ENCODE data around the gene EHD4.

The EHD4 gene

DNA sequence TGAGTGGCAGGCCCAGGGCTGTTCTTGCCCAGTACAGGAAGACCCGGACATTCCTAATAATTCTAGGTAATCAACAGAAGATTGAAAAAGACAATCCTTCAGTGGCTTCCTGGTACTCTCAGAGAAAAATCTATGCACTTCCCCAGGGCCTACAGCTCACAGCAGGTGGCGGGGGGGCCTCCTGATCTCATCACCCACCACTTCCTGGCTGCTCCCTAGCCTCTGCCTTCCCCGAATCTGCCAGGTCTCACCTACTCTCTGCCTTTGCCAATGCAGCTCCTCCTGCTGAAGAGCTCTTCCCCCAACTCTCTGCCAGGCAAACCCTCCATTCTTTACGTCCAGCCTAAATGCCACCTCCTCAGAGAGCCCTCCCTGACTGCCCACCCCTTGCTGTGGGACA lies 37.5 kb downstream of the EHD4 start:
- Histone ChIP-seq H3K4me3 (ENCODE audit: extremely low read depth, insufficient read depth, low read length, poor library complexity, severe bottlenecking) (no peak overlapping the region), H3K4me1 (ENCODE audit: control insufficient read depth, insufficient read depth, low read length, poor library complexity, severe bottlenecking) (peaks cover 34% of the 10 kb centered on the region), H3K27ac (ENCODE audit: low read depth, low read length, severe bottlenecking) (no peak overlapping the region), H3K9me3 (ENCODE audit: control insufficient read depth, low read length) (no peaks in the 10 kb centered on the region), H3K36me3 (ENCODE audit: control insufficient read depth, insufficient read depth, low read length) (peaks cover 27% of the 10 kb centered on the region)
- WGBS, 2 experiments (ENCODE audit: insufficient coverage in 2 of 2), result 71 to 79% methylated on average over 2 to 4 of the region's 4 CpGs

DNA sequence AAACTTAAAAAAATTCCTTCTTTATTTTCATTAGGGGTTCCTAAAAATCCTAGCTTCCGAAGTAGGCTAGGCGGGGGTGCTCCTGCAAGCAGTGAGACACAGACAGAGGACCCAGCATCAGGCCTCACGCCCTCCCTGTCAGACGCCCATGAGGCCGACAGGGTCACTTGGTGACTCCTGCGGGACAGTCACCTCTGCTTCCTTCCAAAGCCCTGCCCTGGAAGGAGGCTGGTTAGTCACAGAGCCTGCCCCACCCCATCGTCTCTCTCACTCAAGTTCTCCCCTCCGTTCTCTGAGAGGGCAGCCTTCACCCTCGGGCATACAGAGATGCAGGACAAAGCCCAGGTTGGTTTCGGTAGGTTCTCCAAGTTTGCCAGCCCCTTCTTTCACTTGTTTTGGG lies 38.6 kb downstream of the EHD4 start:
- Histone ChIP-seq H3K27ac (ENCODE audit: low read depth, low read length, severe bottlenecking) (no peak overlapping the region), H3K36me3 (ENCODE audit: control insufficient read depth, insufficient read depth, low read length) (peaks cover 22% of the 10 kb centered on the region), H3K4me1 (ENCODE audit: control insufficient read depth, insufficient read depth, low read length, poor library complexity, severe bottlenecking) (peaks cover 38% of the 10 kb centered on the region), H3K9me3 (ENCODE audit: control insufficient read depth, low read length) (no peaks in the 10 kb centered on the region), H3K4me3 (ENCODE audit: extremely low read depth, insufficient read depth, low read length, poor library complexity, severe bottlenecking) (no peak overlapping the region)
- WGBS, 2 experiments (ENCODE audit: insufficient coverage in 2 of 2), result 74 to 93% methylated on average over 4 to 6 of the region's 10 CpGs

DNA sequence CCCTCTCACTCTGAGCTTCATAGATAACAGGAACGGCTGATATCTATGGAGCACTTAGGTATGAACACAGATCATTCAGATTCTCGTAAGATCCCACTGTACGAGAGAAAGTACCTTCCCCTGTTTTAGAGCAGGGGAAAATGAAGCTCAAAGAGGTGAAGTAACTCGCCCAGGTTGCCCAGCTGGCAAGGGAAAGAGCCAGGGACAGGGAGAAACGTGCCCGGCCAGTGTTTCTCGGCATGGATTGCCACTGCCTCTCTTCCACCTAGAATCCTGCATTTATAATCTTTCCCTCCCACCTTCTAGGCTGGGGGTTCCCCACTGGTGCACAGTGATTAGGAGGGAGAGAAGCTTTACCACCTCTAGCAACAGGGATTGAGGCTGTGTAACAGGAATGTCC lies 39.0 kb downstream of the EHD4 start:
- peaks cover 22% of the 10 kb centered on the region for H3K36me3 ChIP-seq (ENCODE audit: control insufficient read depth, insufficient read depth, low read length)
- peaks cover 41% of the 10 kb centered on the region for H3K4me1 ChIP-seq (ENCODE audit: control insufficient read depth, insufficient read depth, low read length, poor library complexity, severe bottlenecking)
- 87 to 88% methylated on average over 4 to 5 of the region's 7 CpGs for WGBS, 2 experiments (ENCODE audit: insufficient coverage in 2 of 2)
- no peaks in the 10 kb centered on the region for H3K9me3 ChIP-seq (ENCODE audit: control insufficient read depth, low read length)
- H3K27ac ChIP-seq (ENCODE audit: low read depth, low read length, severe bottlenecking), result no peak overlapping the region
- H3K4me3 ChIP-seq (ENCODE audit: extremely low read depth, insufficient read depth, low read length, poor library complexity, severe bottlenecking), result no peak overlapping the region

DNA sequence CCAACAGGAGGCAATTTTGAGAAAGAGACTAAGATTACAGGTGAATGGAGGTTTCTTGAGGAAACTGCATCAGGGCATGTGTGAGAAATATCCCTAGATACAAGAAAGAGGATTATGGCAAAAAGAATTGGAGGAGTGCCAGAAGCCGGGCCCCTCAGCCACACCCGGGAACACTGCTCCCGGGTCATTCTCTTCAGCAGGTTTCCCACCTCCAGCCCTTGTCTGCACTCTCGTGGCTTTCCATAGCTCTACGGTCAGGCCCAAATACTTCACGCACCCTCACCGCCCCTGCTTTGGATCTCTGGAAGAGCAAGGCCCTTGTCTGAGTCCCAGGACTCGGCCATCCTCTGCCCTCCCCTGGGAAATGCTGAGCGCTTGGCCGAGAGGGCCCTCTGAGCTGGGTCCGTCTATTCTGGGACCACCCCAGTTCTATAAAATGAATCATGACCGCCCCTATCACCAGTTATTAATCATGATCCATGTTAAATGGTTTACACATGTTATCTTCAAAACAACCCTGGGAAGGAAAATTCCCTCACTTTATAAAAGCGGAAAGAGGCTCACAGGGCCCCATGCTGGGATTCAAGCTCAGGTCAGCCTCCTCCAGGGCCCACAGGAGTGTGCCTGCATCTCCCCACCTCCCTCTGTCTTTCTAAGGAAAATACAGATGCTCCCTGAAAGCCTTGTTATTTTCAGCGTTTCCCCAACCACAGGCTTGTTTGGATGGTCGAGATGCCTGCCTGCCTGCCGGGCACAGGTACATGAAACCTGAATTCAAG lies 39.7 kb downstream of the EHD4 start:
- 74 to 82% methylated on average over 12 to 14 of the region's 16 CpGs for WGBS, 2 experiments (ENCODE audit: insufficient coverage in 2 of 2)
- Histone ChIP-seq H3K36me3 (ENCODE audit: control insufficient read depth, insufficient read depth, low read length) (peaks cover 21% of the 10 kb centered on the region), H3K27ac (ENCODE audit: low read depth, low read length, severe bottlenecking) (no peak overlapping the region), H3K9me3 (ENCODE audit: control insufficient read depth, low read length) (no peaks in the 10 kb centered on the region), H3K4me3 (ENCODE audit: extremely low read depth, insufficient read depth, low read length, poor library complexity, severe bottlenecking) (no peak overlapping the region), H3K4me1 (ENCODE audit: control insufficient read depth, insufficient read depth, low read length, poor library complexity, severe bottlenecking) (peaks cover 39% of the 10 kb centered on the region)

DNA sequence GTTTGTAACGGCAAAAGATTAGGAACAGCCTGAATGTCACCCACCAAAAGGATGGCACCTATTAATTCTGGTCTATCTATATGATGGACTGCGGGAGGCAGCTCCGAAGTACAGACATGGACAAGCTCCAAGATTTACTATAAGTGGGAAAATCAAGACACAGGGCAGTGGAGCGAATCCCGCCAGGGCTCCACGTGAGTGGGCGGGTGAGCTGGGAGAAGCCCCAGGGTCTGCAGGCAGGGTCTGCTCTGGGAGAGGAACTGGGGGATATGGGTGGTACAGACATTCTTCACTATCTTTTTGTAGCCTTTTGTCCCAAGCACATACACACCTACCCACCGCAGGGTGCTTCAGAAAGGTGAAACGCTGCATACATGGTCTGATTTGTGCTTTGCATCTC lies 40.3 kb downstream of the EHD4 start:
- peaks cover 34% of the 10 kb centered on the region for H3K4me1 ChIP-seq (ENCODE audit: control insufficient read depth, insufficient read depth, low read length, poor library complexity, severe bottlenecking)
- H3K27ac ChIP-seq (ENCODE audit: low read depth, low read length, severe bottlenecking), result no peak overlapping the region
- H3K36me3 ChIP-seq (ENCODE audit: control insufficient read depth, insufficient read depth, low read length), result peaks cover 21% of the 10 kb centered on the region
- H3K4me3 ChIP-seq (ENCODE audit: extremely low read depth, insufficient read depth, low read length, poor library complexity, severe bottlenecking), result no peak overlapping the region
- no peaks in the 10 kb centered on the region for H3K9me3 ChIP-seq (ENCODE audit: control insufficient read depth, low read length)
- WGBS, 2 experiments (ENCODE audit: insufficient coverage in 2 of 2), result 94 to 96% methylated on average over 5 to 7 of the region's 9 CpGs

DNA sequence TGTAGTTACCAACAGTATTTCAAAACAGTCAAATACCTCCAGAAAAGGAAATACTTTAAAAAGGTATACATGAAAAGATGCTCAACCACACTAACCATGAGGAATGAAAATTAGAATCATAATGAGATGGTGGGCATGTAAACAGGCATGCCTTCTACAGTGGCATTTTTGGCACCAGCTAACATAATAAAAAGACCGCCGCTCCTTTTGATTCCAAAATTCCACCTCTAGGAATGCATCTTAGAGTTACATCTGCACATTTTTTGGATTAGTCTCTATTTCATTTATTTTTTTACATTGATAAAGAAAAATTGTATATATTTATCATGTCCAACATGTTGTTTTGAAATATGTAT lies 41.5 kb downstream of the EHD4 start:
- no peak overlapping the region for H3K27ac ChIP-seq (ENCODE audit: low read depth, low read length, severe bottlenecking)
- 100% methylated on average over 2 of the region's 2 CpGs; no CpG with 5 or more reads in 1 of the 2 experiments for WGBS, 2 experiments (ENCODE audit: insufficient coverage in 2 of 2)

DNA sequence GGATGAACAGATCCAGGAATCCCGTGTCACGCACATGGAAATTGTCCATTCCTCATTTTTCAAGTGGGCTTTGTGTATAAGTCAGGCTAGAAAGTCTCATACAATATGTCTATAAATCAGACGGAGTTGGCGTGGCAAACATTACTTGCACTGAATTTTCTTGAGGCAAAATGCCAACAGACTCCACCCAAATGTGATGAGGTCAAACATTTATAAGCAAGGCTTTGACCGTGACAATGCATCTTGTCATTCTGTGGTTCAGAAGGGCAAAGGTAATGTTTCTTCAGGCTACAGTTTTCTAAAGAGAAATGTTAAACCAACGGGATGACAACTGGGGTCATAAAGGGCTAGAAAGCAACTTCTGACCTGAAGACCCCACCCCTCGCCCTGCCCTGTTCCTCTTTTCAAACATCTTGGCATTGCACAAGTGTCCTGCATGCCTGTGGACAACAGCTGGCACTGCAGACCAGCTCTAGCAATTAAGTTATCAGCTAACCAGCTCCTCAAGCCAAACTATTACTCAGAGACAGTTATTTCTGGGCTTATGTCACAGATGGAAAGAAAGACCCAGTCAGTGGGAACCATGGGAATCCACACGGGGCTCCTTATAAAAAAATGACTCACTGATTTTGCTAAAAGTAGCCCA lies 42.0 kb downstream of the EHD4 start:
- 94 to 96% methylated on average over 5 of the region's 8 CpGs for WGBS, 2 experiments (ENCODE audit: insufficient coverage in 2 of 2)
- peaks cover 38% of the 10 kb centered on the region for H3K4me1 ChIP-seq (ENCODE audit: control insufficient read depth, insufficient read depth, low read length, poor library complexity, severe bottlenecking)
- H3K9me3 ChIP-seq (ENCODE audit: control insufficient read depth, low read length), result no peaks in the 10 kb centered on the region
- H3K27ac ChIP-seq (ENCODE audit: low read depth, low read length, severe bottlenecking), result no peak overlapping the region
- H3K4me3 ChIP-seq (ENCODE audit: extremely low read depth, insufficient read depth, low read length, poor library complexity, severe bottlenecking), result no peak overlapping the region
- H3K36me3 ChIP-seq (ENCODE audit: control insufficient read depth, insufficient read depth, low read length), result peaks cover 24% of the 10 kb centered on the region

More for the DNA sequence above, 41.5 kb downstream of the EHD4 start:
- Histone ChIP-seq H3K4me3 (ENCODE audit: extremely low read depth, insufficient read depth, low read length, poor library complexity, severe bottlenecking) (no peak overlapping the region), H3K4me1 (ENCODE audit: control insufficient read depth, insufficient read depth, low read length, poor library complexity, severe bottlenecking) (peaks cover 38% of the 10 kb centered on the region), H3K36me3 (ENCODE audit: control insufficient read depth, insufficient read depth, low read length) (peaks cover 19% of the 10 kb centered on the region), H3K9me3 (ENCODE audit: control insufficient read depth, low read length) (no peaks in the 10 kb centered on the region)

DNA sequence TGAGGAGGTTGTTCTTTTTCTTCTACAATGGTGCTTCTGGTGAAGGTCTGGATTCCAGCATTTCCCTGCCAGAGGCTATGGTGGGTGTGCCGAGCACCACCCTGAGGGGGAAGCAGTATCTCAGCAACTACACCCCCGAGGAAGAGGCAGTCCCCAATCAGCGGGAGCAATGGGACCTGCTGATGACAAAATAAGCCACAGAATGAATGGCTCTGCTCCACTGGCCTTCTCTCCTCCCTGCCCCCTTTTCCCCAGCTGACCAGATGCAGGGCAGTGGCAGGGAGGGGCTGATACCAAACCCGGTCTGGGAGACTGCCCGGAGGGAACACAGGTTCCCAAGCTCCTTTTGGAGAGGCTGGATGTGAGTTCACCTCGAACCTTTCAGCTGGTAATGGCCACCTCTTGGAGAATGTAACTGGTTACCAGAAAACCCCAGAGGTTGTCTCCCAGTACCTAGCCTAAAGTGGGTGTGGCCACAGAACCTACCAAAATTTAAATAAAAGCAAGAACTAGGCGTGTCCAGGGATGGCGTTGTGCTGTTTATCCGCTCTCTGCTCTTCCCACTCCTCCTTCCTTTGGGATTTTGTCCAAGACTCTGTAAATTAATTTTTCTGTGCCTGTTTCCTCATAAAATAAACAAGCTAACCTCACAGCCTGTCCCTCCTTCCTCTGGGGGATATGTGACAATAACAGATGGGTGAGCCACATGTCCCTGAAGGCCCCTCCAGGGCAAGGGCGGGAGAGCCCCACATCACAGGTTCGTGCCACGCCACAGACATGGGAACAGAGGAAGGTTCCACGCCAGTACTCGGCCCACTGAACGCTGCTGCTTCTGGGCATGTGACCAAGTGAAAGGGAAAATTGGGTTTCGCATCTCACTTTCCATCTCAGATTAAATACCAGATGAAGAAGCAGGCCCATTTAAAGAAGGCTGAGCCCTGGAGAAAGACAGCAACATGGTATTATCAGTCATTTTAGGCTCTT lies 43.4 kb downstream of the EHD4 start:
- Histone ChIP-seq H3K4me3 (ENCODE audit: extremely low read depth, insufficient read depth, low read length, poor library complexity, severe bottlenecking) (no peak overlapping the region), H3K27ac (ENCODE audit: low read depth, low read length, severe bottlenecking) (no peak overlapping the region), H3K9me3 (ENCODE audit: control insufficient read depth, low read length) (no peaks in the 10 kb centered on the region), H3K4me1 (ENCODE audit: control insufficient read depth, insufficient read depth, low read length, poor library complexity, severe bottlenecking) (peaks cover 26% of the 10 kb centered on the region), H3K36me3 (ENCODE audit: control insufficient read depth, insufficient read depth, low read length) (peaks cover 34% of the 10 kb centered on the region)
- 89% methylated on average over 13 of the region's 16 CpGs for WGBS, 2 experiments (ENCODE audit: insufficient coverage in 2 of 2)

DNA sequence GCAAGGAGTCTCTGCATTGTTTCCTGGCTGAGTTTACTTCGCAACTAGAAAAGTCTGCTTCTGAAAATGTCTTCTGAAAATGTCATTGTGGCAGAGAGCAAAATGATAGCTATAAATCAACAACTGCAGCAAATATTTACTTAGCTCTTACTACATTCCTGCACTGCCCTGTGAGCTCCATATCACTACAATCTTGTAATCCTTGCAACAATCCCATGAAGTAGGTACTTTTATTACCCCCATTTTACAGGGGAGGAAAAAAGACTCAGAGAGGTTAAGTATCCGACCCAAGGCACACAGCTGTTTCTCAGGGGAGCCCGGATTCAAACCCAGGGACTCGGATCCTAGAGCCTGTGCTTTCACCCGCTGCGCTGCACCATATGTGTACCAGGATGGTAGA lies 44.3 kb downstream of the EHD4 start:
- 80 to 97% methylated on average over 4 to 5 of the region's 6 CpGs for WGBS, 2 experiments (ENCODE audit: insufficient coverage in 2 of 2)
- no peaks in the 10 kb centered on the region for H3K9me3 ChIP-seq (ENCODE audit: control insufficient read depth, low read length)
- H3K27ac ChIP-seq (ENCODE audit: low read depth, low read length, severe bottlenecking), result no peak overlapping the region
- H3K4me3 ChIP-seq (ENCODE audit: extremely low read depth, insufficient read depth, low read length, poor library complexity, severe bottlenecking), result no peak overlapping the region
- peaks cover 21% of the 10 kb centered on the region for H3K4me1 ChIP-seq (ENCODE audit: control insufficient read depth, insufficient read depth, low read length, poor library complexity, severe bottlenecking)
- peaks cover 35% of the 10 kb centered on the region for H3K36me3 ChIP-seq (ENCODE audit: control insufficient read depth, insufficient read depth, low read length)

DNA sequence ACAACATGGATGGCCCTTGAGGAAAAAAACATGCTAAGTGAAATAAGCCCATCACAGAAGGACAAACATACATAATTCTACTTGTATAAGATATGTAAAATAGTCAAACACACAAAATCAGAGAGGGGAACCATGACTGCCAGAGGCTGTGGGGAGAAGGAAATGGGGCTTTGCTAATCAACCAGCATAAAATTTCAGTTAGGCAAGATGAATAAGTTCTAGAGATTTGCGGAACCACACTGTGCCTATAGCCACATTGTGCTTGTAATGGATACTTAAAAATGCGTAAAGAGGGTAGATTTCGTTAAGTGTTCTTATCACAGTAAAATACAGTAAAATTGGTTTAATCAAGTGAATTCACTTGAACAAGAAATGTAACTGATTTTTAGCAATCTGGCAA lies 44.8 kb downstream of the EHD4 start:
- H3K9me3 ChIP-seq (ENCODE audit: control insufficient read depth, low read length), result no peaks in the 10 kb centered on the region
- H3K4me1 ChIP-seq (ENCODE audit: control insufficient read depth, insufficient read depth, low read length, poor library complexity, severe bottlenecking), result peaks cover 17% of the 10 kb centered on the region
- no peak overlapping the region for H3K27ac ChIP-seq (ENCODE audit: low read depth, low read length, severe bottlenecking)
- WGBS, 2 experiments (ENCODE audit: insufficient coverage in 2 of 2), result 100% methylated on average over 3 of the region's 3 CpGs; no CpG with 5 or more reads in 1 of the 2 experiments
- no peak overlapping the region for H3K4me3 ChIP-seq (ENCODE audit: extremely low read depth, insufficient read depth, low read length, poor library complexity, severe bottlenecking)
- peaks cover 37% of the 10 kb centered on the region for H3K36me3 ChIP-seq (ENCODE audit: control insufficient read depth, insufficient read depth, low read length)

All from mesodermal cell (in vitro differentiated cells).